NT2/D1 (cell line): ENCODE results near the gene TLCD3B.

ENCODE experiments used
- SUZ12 ChIP-seq: IDR thresholded peaks from 2 replicates; pipeline ENCODE4 v1.6.1; 2011; ENCODE audit not compliant: insufficient read length, insufficient read depth; ENCODE audit errors: extremely low read depth
- YY1 ChIP-seq: IDR thresholded peaks from 2 replicates; pipeline ENCODE4 v1.6.1; 2011; ENCODE audit not compliant: insufficient read length, insufficient read depth

DNA sequence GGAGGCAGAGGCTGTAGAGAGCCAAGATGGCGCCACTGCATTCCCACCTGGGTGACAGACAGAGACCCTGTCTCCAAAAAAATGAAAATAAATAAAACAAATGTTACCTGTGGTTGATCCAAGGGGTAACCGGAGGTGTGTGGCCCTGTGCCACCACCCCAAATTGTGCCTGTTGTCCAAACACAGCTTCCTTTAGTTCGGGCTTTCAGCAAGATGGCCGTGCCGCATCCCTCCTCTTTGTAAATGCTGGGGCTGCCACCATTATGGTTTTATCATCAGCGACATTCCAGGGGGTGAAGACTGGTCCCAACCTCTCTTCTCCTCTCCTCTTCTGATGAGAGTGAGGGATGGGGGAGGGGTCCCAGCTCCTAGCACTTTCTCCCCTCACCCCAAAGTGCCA is 8.2 kb downstream of the TLCD3B start, which contains the start of gene C16orf92:
- TF ChIP-seq YY1 (no peak), SUZ12 (no peak)
